Thyroid gland (tissue), 4 donors: Measurements from ENCODE around the gene GLYATL1. TPM values are rescaled to one million over a fixed set of nuclear protein-coding genes. Genes with fewer than 3 reads are reported as not detected.

Experiments
- DNase-seq, 2 donors: peaks; one replicate each; pipeline ENCODE4 v3.0.0-alpha.2; 2019
- H3K27ac ChIP-seq, 3 donors: fragments of 200-600 bp; sonication (generic); 1 replicate in 2 of 3; 2 replicates in 1 of 3; pipeline ENCODE4 v1.5.1; 2016 to 2019; ENCODE audit warnings: mild to moderate bottlenecking in 1 of 3, moderate library complexity in 1 of 3
- H3K27me3 ChIP-seq: fragments of 200-600 bp; sonication (generic); one replicate; pipeline ENCODE4 v1.5.1; 2019
- H3K36me3 ChIP-seq, 2 donors: fragments of 200-600 bp; sonication (generic); one replicate each; pipeline ENCODE4 v1.5.1; 2016 to 2019
- H3K4me1 ChIP-seq, 2 donors: fragments of 200-600 bp; sonication (generic); one replicate each; pipeline ENCODE4 v1.5.1; 2017 to 2019
- H3K4me3 ChIP-seq, 3 donors: fragments of 200-600 bp; sonication (generic); replicated peaks in 1 of 3; 1 replicate in 2 of 3; 2 replicates in 1 of 3; pipeline ENCODE4 v1.5.1; 2016; ENCODE audit warnings: mild to moderate bottlenecking in 1 of 3
- H3K9me3 ChIP-seq: fragments of 200-600 bp; sonication (generic); one replicate; pipeline ENCODE4 v1.5.1; 2017
- POLR2A ChIP-seq, 2 donors: fragments of 450-650 bp; IDR thresholded peaks; one replicate each; pipeline ENCODE4 v1.6.1; 2017; ENCODE audit warnings: antibody characterized with exemption in 2 of 2, mild to moderate bottlenecking in 2 of 2, moderate library complexity in 1 of 2
- WGBS, 2 donors: methylation state at CpG; one replicate each; pipeline ENCODE4 v1.1.5; 2017; 5-methylcytosine and 5-hydroxymethylcytosine counted together
- intact Hi-C: fragments of 100-400 bp; cut with DNase I; formaldehyde crosslinking; loops from one replicate; pipeline ENCODE4 v1.15.1; 2023
- total RNA-seq, 4 donors: library from RNA; depleted of rRNA; stranded (reverse); fragments of >200 nt; gene quantifications; one replicate each; pipeline ENCODE4 v1.2.3, GENCODE V29; 2016
- TF ChIP-seq, protein P1 (sequence below), 6 experiments: fragments of 200-600 bp in 3 of 6; fragments of 450-650 bp in 3 of 6; sonication (generic) in 3 of 6; IDR thresholded peaks; one replicate each; pipeline ENCODE4 v1.5.1; 2016 to 2019; ENCODE audit warnings: antibody characterized with exemption in 6 of 6, mild to moderate bottlenecking in 2 of 6, inconsistent platforms in 1 of 6, moderate library complexity in 1 of 6

Gene GLYATL1
- total RNA-seq, 4 donors from 2014 or later: not detected

DNA sequence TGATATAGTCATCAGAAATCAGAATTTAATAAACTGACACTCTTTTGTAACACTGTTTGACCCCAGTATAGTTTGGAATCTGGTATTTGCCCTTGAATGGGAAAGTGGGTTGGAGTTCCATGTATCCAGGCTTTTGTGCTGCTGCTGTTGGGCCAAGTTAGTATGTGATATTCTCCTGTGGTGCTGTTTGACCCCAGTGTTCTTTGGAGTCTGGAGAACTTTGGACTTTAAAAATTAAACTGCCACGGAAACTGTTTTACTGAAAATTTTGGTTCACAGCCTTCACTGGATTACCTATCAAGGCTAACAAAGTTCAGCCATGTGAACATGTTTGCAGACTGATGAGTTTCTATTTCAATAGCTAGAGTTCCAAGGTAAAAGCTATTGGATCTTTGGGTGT is 740 bp downstream of the GLYATL1 start:
- no peak for TF ChIP-seq POLR2A (IDR thresholded peaks at IDR 0.05)
- TF ChIP-seq, protein P1, sequence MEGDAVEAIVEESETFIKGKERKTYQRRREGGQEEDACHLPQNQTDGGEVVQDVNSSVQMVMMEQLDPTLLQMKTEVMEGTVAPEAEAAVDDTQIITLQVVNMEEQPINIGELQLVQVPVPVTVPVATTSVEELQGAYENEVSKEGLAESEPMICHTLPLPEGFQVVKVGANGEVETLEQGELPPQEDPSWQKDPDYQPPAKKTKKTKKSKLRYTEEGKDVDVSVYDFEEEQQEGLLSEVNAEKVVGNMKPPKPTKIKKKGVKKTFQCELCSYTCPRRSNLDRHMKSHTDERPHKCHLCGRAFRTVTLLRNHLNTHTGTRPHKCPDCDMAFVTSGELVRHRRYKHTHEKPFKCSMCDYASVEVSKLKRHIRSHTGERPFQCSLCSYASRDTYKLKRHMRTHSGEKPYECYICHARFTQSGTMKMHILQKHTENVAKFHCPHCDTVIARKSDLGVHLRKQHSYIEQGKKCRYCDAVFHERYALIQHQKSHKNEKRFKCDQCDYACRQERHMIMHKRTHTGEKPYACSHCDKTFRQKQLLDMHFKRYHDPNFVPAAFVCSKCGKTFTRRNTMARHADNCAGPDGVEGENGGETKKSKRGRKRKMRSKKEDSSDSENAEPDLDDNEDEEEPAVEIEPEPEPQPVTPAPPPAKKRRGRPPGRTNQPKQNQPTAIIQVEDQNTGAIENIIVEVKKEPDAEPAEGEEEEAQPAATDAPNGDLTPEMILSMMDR (IDR thresholded peaks at IDR 0.05): no peak
- no peaks in the 10 kb centered on the region for H3K9me3 ChIP-seq
- no peaks in the 10 kb centered on the region for H3K4me1 ChIP-seq
- no peak for DNase-seq
- intact Hi-C loops: no loop called here
- H3K36me3 ChIP-seq: no peaks in the 10 kb centered on the region
- no peak overlapping the region for H3K4me3 ChIP-seq
- WGBS, 2 donors: 83 to 84% methylated on average over 1 of the region's 1 CpG
- H3K27me3 ChIP-seq: no peaks in the 10 kb centered on the region
- H3K27ac ChIP-seq: no peak overlapping the region

DNA sequence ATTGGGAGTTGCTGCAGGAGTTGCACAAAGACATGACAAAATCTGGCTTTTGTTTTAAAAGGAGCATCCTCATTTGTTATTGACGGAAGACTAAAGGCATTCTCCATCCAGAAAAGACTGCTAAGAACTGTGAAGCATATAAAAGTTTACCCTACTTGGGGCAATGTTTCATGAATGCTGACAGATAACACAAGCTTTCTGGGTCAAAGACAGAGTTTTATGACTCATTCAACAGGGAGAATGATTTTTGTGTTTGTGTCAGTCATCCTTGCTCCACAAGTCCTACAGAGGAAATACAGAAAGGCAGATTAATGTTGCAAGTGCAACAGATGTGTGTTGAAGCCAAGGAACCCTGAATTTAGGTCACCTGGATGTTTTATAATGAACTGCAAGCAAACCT is 2.5 kb downstream of the GLYATL1 start:
- TF ChIP-seq, protein P1 (IDR thresholded peaks at IDR 0.05): no peak
- no peak for TF ChIP-seq POLR2A (IDR thresholded peaks at IDR 0.05)
- no peaks in the 10 kb centered on the region for H3K27me3 ChIP-seq
- no peaks in the 10 kb centered on the region for H3K36me3 ChIP-seq
- H3K4me3 ChIP-seq: no peak overlapping the region
- DNase-seq: no peak
- intact Hi-C loops: no loop called here
- no peaks in the 10 kb centered on the region for H3K9me3 ChIP-seq
- H3K4me1 ChIP-seq: no peaks in the 10 kb centered on the region
- H3K27ac ChIP-seq: no peak overlapping the region
- 94 to 95% methylated on average over 1 of the region's 1 CpG for WGBS, 2 donors

DNA sequence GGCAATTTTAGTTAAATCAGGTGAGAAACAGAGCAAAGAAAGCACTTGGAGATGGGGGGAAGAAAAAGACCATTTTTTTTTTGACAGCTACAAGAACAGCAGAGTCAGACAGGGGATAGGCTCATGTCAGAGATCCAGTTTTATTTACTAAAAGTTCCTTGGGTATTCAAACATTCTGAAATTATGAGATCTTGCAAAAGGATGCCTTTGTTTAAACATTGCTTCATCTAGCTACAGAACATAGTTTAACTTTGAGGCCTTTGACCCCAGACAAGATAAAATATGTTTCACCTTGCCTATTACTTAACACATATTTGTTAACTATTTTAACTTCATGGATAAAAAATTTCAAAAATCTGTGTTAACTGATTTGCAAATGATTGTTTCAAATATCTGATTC is 6.4 kb downstream of the GLYATL1 start:
- H3K27ac ChIP-seq: no peak overlapping the region
- no peaks in the 10 kb centered on the region for H3K9me3 ChIP-seq
- intact Hi-C loops: no loop called here
- TF ChIP-seq, protein P1 (IDR thresholded peaks at IDR 0.05): no peak
- no peak overlapping the region for H3K4me3 ChIP-seq
- no peaks in the 10 kb centered on the region for H3K27me3 ChIP-seq
- no peaks in the 10 kb centered on the region for H3K4me1 ChIP-seq
- no peaks in the 10 kb centered on the region for H3K36me3 ChIP-seq
- no peak for DNase-seq

DNA sequence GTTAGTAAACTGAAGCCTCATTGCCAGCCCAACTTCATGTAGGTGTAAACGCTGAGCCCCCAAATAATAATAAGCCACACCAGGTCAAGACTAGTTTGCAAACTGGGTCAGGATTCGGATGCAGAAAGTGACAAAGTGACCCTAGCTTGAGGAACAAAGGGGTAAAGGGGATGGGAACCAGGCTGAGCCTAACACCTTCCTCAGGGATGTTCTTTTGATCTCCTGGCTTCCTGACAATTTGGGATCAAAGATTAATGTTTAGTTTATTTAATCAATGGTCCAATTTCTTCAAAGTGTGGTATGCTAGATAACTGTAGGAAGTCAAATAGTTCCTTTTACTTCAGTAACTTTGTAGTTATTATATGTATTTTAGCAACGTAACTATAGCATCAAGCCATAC is 9.9 kb downstream of the GLYATL1 start:
- TF ChIP-seq, protein P1 (IDR thresholded peaks at IDR 0.05): no peak
- no peak for TF ChIP-seq POLR2A (IDR thresholded peaks at IDR 0.05)
- no peaks in the 10 kb centered on the region for H3K9me3 ChIP-seq
- 82 to 88% methylated on average over 3 of the region's 3 CpGs for WGBS, 2 donors
- DNase-seq: no peak
- H3K27me3 ChIP-seq: no peaks in the 10 kb centered on the region
- H3K4me3 ChIP-seq: no peak overlapping the region
- no peaks in the 10 kb centered on the region for H3K36me3 ChIP-seq
- no peaks in the 10 kb centered on the region for H3K4me1 ChIP-seq
- intact Hi-C loops: no loop called here
- no peak overlapping the region for H3K27ac ChIP-seq

DNA sequence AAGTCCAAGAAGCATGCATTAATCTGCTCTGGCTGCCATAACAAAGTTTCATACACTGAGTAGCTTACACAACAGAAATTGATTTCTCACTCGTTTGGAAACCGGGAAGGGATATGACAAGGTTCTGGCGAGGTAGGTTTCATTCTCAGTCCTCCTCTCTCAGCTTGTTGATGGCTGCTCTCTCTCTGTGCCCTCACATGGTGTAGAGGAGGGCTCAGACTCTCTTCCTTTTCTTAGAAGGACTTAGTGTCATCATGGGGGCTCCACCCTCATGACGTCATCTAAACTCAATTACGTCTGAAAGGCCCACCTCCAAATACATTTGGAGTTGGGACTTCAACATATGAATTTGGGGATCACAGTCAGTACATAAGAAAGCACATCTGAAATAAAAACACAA is 18.6 kb downstream of the GLYATL1 start:
- Histone ChIP-seq H3K4me1 (no peaks in the 10 kb centered on the region), H3K36me3 (no peaks in the 10 kb centered on the region), H3K9me3 (no peaks in the 10 kb centered on the region), H3K27ac (no peak overlapping the region), H3K4me3 (no peak overlapping the region), H3K27me3 (no peaks in the 10 kb centered on the region)
- intact Hi-C loops: no loop called here
- no peak for TF ChIP-seq POLR2A (IDR thresholded peaks at IDR 0.05)
- TF ChIP-seq, protein P1 (IDR thresholded peaks at IDR 0.05): no peak
- 71 to 75% methylated on average over 5 of the region's 5 CpGs for WGBS, 2 donors
- DNase-seq: no peak
